Left ventricle myocardium inferior (tissue), 1 donor: ENCODE measurements around the gene TUBA1B. TPM values are rescaled to one million over a fixed set of nuclear protein-coding genes. Genes with fewer than 3 reads are reported as not detected.

ENCODE experiments used
- DNase-seq: peaks from one replicate; pipeline ENCODE4 v3.0.0-alpha.2; 2020
- H3K27ac ChIP-seq: fragments of 200-600 bp; replicated peaks from 2 replicates; pipeline ENCODE4 v1.8.0; 2021
- H3K27me3 ChIP-seq: fragments of 200-600 bp; 2 replicates; pipeline ENCODE4 v1.8.0; 2021; ENCODE audit warnings: low read depth
- H3K36me3 ChIP-seq: fragments of 200-600 bp; 2 replicates; pipeline ENCODE4 v1.8.0; 2021
- H3K4me1 ChIP-seq: fragments of 200-600 bp; 2 replicates; pipeline ENCODE4 v1.8.0; 2021
- H3K4me3 ChIP-seq: fragments of 200-600 bp; 2 replicates; pipeline ENCODE4 v1.8.0; 2021; ENCODE audit warnings: mild to moderate bottlenecking, moderate library complexity
- H3K9me3 ChIP-seq: fragments of 200-600 bp; replicated peaks from 2 replicates; pipeline ENCODE4 v1.8.0; 2021
- intact Hi-C: fragments of 100-400 bp; cut with micrococcal nuclease; formaldehyde crosslinking; loops from one replicate; pipeline ENCODE4 v1.11.0; 2022
- total RNA-seq: library from RNA; stranded (reverse); fragmentation: NEBNext Ultra II Directional; extraction: Animal tissue kit (Norgen Biotek cat#: 25700); gene quantifications from one replicate; pipeline ENCODE4 v1.2.1, GENCODE V29; 2021
- TF ChIP-seq, protein P1 (sequence below): fragments of 200-600 bp; IDR thresholded peaks from 2 replicates; pipeline ENCODE4 v1.8.0; 2021; ENCODE audit warnings: antibody characterized with exemption, mild to moderate bottlenecking, borderline replicate concordance
- donor health status: DM: no; HTN: yes; CAD: no; lungs with severe emphysema.

The TUBA1B gene
- total RNA-seq, 1 donor from 2014 or later: 318 TPM

DNA sequence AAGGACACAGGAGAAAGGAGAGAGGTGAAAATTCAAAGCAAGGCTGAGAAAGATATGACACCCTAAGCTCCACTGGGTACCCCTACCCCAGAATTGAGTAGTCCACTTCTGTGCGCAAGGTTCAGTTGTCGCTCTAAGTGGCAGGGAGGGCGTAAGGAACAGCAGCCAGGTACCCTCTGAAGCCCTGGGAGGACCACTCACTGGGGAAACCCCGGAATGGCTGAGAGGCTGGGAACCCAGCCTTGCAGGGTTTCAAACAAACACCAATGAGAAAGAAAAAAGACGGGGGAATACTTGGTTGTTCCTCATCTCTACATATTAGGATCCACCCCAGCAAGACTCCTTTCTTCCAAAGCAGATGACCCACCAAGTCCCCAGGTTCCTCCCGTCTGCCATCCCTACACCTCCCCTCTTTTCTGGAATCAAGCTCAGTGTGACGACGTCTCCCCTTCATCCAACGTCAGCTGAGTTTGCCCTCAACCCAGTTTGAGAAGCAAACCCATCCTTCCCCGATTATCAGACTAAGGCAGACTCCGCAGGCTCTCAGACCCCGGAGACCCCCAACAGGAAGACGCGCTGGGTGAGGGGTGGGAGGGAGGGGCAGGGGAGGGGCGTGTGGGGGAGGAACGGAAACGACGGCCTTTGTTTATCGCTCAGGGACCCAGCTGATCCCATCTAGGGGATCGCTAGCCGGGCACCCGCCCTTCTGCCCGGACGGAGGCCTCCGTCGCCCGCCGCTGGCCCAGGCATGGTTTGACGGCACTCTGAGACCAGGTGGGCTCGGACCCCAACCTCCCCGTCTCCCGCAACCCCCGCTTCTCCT, 21.3 kb downstream of the TUBA1B start:
- Histone ChIP-seq H3K9me3 (no peaks in the 10 kb centered on the region), H3K27ac (peak overlapping the region; percentile 100), H3K4me3 (peak overlapping the region; percentile 100), H3K36me3 (peaks cover 13% of the 10 kb centered on the region), H3K4me1 (peaks cover 64% of the 10 kb centered on the region), H3K27me3 (no peaks in the 10 kb centered on the region)
- peak; percentile 30 for DNase-seq
- TF ChIP-seq, protein P1, sequence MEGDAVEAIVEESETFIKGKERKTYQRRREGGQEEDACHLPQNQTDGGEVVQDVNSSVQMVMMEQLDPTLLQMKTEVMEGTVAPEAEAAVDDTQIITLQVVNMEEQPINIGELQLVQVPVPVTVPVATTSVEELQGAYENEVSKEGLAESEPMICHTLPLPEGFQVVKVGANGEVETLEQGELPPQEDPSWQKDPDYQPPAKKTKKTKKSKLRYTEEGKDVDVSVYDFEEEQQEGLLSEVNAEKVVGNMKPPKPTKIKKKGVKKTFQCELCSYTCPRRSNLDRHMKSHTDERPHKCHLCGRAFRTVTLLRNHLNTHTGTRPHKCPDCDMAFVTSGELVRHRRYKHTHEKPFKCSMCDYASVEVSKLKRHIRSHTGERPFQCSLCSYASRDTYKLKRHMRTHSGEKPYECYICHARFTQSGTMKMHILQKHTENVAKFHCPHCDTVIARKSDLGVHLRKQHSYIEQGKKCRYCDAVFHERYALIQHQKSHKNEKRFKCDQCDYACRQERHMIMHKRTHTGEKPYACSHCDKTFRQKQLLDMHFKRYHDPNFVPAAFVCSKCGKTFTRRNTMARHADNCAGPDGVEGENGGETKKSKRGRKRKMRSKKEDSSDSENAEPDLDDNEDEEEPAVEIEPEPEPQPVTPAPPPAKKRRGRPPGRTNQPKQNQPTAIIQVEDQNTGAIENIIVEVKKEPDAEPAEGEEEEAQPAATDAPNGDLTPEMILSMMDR: no peak
- intact Hi-C loops: no loop called here

DNA sequence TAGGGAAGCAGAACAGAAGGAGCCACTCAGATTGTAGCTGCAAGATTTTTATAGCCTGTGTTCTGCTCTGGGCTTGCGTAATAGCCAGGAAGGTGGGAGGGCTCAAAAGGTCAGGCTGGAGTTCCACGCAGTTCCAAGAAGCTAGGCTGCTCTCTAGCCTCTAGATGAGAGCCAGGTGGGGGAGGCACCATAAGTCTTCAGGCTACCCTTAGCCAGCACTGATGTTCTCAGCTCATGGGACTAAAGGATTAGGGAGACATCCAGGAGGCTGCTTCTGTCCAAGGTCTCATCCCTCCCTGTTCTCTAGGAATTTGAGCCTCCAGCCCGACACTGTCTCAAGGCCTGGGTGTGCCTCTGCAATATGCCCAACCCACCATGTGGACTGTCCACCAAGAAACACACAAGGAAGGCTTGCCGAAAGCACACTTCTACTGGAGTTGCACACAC, 22.2 kb downstream of the TUBA1B start:
- Histone ChIP-seq H3K9me3 (no peaks in the 10 kb centered on the region), H3K36me3 (peaks cover 22% of the 10 kb centered on the region), H3K27ac (peak overlapping the region; percentile 100), H3K27me3 (no peaks in the 10 kb centered on the region), H3K4me3 (peak overlapping the region; percentile 100), H3K4me1 (peaks cover 73% of the 10 kb centered on the region)
- intact Hi-C loops: no loop called here
- peak; percentile 50 for DNase-seq
- TF ChIP-seq, protein P1: no peak

DNA sequence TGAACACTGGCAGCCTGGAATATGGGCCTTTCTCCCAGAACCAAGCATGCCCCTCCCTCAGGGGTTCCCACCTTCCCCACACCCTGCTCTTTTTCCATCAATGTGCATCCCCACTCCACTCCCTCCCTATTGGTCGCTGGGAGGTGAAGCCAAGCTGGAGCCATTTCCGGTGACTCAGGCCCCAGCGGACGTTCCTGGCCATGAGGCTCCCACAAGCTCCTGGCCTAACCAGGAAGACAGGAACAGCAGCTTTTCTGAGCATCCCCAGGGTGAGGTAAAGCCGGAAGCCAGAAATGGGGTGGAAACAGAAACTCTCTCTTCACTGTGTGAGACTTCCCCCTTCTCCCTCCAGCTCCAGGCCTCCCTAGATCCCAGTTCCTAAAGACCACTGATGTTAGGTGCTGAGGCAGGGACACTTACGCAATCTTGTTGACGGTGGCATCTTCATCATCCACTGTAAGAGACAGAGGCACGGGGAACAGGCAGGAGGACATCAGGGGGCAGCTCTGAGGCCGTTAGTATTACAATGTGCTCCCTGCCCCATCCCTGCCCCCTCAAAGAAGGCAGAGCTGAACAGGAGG, 25.6 kb downstream of the TUBA1B start:
- intact Hi-C loops: no loop called here
- Histone ChIP-seq H3K36me3 (peaks cover 56% of the 10 kb centered on the region), H3K27me3 (no peaks in the 10 kb centered on the region), H3K27ac (peak overlapping the region; percentile 64), H3K9me3 (no peaks in the 10 kb centered on the region), H3K4me3 (no peak overlapping the region), H3K4me1 (peaks cover 76% of the 10 kb centered on the region)
- peak; percentile 35 for DNase-seq
- TF ChIP-seq, protein P1: no peak

DNA sequence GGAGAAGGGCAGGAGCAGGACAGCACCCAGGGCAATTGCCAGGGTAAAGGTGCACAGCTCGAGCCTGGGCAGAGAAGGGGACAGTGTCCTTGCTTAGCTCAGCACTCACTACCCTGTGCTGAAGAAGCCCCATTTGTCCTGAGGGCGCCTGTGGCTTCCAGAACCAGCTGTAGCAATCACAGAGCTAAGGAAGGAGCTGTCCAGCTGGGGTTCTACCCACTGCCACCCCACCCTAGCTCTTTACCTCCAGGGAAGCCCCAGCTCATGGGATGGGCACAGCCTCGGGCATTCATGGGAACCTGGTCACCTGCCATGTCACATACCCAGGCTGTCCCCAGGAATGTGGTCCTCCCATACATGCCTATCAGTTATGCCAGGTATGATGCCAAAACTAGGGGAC, 26.4 kb downstream of the TUBA1B start:
- no peaks in the 10 kb centered on the region for H3K27me3 ChIP-seq
- no peak overlapping the region for H3K4me3 ChIP-seq
- intact Hi-C loops: no loop called here
- peaks cover 69% of the 10 kb centered on the region for H3K4me1 ChIP-seq
- H3K27ac ChIP-seq: peak overlapping the region; percentile 64
- no peaks in the 10 kb centered on the region for H3K9me3 ChIP-seq
- DNase-seq: no peak
- H3K36me3 ChIP-seq: peaks cover 64% of the 10 kb centered on the region
- TF ChIP-seq, protein P1: no peak

DNA sequence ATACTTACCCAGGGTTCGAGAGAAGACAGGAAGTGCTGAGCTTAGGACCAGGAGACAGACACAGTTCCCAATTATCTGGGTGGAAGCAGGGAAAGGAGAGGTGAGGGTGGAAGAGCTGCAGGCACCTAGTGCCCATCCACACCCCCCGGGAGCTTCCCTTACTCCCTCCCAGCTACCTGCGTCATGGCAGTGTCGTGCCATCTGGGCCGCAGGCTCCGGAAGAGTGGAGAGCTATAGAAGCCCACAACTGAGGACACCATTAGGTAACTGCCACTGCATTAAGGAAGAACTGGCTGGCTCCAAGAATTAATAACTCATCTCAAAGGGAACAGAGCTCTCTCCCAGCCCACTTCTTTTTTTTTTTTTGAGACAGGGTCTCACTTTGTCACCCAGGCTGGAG, 30.8 kb downstream of the TUBA1B start:
- no peak for DNase-seq

More for the DNA sequence above, 30.8 kb downstream of the TUBA1B start:
- Histone ChIP-seq H3K27ac (no peak overlapping the region), H3K4me1 (peaks cover 24% of the 10 kb centered on the region), H3K9me3 (no peaks in the 10 kb centered on the region), H3K36me3 (peaks cover 91% of the 10 kb centered on the region), H3K27me3 (no peaks in the 10 kb centered on the region), H3K4me3 (no peak overlapping the region)
- intact Hi-C loops: no loop called here
- TF ChIP-seq, protein P1: no peak
